ENCODE results near the gene KMT2D.
A peak's percentile ranks its signal among the peaks of the same experiment; 100 is the strongest.

KMT2D gene, protein sequence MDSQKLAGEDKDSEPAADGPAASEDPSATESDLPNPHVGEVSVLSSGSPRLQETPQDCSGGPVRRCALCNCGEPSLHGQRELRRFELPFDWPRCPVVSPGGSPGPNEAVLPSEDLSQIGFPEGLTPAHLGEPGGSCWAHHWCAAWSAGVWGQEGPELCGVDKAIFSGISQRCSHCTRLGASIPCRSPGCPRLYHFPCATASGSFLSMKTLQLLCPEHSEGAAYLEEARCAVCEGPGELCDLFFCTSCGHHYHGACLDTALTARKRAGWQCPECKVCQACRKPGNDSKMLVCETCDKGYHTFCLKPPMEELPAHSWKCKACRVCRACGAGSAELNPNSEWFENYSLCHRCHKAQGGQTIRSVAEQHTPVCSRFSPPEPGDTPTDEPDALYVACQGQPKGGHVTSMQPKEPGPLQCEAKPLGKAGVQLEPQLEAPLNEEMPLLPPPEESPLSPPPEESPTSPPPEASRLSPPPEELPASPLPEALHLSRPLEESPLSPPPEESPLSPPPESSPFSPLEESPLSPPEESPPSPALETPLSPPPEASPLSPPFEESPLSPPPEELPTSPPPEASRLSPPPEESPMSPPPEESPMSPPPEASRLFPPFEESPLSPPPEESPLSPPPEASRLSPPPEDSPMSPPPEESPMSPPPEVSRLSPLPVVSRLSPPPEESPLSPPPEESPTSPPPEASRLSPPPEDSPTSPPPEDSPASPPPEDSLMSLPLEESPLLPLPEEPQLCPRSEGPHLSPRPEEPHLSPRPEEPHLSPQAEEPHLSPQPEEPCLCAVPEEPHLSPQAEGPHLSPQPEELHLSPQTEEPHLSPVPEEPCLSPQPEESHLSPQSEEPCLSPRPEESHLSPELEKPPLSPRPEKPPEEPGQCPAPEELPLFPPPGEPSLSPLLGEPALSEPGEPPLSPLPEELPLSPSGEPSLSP (N-terminal part only)

DNA sequence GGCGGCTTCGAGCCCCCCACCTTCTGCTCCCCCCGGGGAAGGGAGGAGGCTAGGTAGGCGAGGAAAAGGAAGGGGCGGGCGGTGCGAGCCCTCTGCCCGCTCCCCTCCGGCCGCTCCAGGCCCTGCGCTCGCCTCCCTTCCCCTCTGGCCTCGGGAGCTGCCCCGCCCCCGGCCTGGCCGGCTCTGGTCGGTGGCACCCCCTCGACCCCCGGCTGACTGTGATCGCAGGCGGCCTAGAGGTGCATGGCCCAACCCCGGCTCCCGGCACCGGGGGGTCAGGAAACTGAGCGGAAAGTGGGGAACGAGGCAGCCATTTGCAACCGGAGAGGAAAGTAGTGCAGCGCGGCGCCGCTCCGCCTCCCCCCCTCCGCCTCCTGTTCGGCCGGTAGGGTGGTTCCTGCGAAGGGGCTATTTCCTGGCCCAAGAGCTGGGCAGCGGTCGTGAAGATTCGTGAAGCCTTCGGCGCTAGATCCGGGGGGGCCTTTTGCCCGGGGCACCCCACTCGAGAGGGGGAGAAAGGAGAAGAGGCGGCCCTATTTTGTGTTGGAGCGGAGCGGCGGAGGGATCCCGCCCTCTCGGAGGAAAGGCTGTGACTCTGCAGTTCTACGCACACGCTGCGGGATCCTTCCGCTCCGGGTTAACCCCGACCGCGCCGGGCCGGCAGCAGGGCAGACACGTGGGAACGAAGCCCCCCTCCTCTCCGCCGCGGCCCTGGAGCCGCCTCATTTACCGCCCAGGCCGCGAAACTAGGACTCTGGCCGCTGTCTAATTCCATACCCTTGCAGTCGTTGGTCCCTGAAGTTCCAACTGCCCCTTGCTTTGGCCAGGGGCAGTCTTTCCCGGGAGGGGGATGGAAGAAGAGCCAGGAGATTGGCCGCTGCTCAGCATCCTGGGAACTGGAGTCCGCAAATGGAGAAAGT lies at the start of gene KMT2D:
Gene KMT2D, minus strand, starts transcription at position 558 of the 920 bp plus-strand sequence. CDS start 5,470 bp downstream, outside the sequence.
- peak within 1 kb of the TSS; percentile 87 to 90 for H3K4me3 ChIP-seq (replicated peaks in 1 of 2; ENCODE audit: low read depth in 2 of 2, low read length in 2 of 2)
- TF ChIP-seq, protein P1, sequence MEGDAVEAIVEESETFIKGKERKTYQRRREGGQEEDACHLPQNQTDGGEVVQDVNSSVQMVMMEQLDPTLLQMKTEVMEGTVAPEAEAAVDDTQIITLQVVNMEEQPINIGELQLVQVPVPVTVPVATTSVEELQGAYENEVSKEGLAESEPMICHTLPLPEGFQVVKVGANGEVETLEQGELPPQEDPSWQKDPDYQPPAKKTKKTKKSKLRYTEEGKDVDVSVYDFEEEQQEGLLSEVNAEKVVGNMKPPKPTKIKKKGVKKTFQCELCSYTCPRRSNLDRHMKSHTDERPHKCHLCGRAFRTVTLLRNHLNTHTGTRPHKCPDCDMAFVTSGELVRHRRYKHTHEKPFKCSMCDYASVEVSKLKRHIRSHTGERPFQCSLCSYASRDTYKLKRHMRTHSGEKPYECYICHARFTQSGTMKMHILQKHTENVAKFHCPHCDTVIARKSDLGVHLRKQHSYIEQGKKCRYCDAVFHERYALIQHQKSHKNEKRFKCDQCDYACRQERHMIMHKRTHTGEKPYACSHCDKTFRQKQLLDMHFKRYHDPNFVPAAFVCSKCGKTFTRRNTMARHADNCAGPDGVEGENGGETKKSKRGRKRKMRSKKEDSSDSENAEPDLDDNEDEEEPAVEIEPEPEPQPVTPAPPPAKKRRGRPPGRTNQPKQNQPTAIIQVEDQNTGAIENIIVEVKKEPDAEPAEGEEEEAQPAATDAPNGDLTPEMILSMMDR (IDR thresholded peaks at IDR 0.05; ENCODE audit: low read depth, low read length) = peak; percentile 36
- DNase-seq (ENCODE audit: low read depth in 2 of 2) = peak; percentile 97 to 98

DNA sequence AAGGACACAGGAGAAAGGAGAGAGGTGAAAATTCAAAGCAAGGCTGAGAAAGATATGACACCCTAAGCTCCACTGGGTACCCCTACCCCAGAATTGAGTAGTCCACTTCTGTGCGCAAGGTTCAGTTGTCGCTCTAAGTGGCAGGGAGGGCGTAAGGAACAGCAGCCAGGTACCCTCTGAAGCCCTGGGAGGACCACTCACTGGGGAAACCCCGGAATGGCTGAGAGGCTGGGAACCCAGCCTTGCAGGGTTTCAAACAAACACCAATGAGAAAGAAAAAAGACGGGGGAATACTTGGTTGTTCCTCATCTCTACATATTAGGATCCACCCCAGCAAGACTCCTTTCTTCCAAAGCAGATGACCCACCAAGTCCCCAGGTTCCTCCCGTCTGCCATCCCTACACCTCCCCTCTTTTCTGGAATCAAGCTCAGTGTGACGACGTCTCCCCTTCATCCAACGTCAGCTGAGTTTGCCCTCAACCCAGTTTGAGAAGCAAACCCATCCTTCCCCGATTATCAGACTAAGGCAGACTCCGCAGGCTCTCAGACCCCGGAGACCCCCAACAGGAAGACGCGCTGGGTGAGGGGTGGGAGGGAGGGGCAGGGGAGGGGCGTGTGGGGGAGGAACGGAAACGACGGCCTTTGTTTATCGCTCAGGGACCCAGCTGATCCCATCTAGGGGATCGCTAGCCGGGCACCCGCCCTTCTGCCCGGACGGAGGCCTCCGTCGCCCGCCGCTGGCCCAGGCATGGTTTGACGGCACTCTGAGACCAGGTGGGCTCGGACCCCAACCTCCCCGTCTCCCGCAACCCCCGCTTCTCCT lies 49.3 kb upstream of the KMT2D start:
- peak overlapping the region; percentile 93 to 95 for H3K4me3 ChIP-seq (replicated peaks in 1 of 2; ENCODE audit: low read depth in 2 of 2, low read length in 2 of 2)
- TF ChIP-seq, protein P1 (IDR thresholded peaks at IDR 0.05; ENCODE audit: low read depth, low read length) = no peak
- no peak for DNase-seq (ENCODE audit: low read depth in 2 of 2)

DNA sequence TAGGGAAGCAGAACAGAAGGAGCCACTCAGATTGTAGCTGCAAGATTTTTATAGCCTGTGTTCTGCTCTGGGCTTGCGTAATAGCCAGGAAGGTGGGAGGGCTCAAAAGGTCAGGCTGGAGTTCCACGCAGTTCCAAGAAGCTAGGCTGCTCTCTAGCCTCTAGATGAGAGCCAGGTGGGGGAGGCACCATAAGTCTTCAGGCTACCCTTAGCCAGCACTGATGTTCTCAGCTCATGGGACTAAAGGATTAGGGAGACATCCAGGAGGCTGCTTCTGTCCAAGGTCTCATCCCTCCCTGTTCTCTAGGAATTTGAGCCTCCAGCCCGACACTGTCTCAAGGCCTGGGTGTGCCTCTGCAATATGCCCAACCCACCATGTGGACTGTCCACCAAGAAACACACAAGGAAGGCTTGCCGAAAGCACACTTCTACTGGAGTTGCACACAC lies 48.4 kb upstream of the KMT2D start:
- H3K4me3 ChIP-seq (replicated peaks in 1 of 2; ENCODE audit: low read depth in 2 of 2, low read length in 2 of 2) = peak overlapping the region; percentile 93 to 95
- peak; percentile 58 to 70 for DNase-seq (ENCODE audit: low read depth in 2 of 2)
- TF ChIP-seq, protein P1 (IDR thresholded peaks at IDR 0.05; ENCODE audit: low read depth, low read length) = no peak

- H3K4me3 ChIP-seq (replicated peaks in 1 of 2; ENCODE audit: low read depth in 2 of 2, low read length in 2 of 2) = no peak overlapping the region
- TF ChIP-seq, protein P1 (IDR thresholded peaks at IDR 0.05; ENCODE audit: low read depth, low read length) = no peak
- DNase-seq (ENCODE audit: low read depth in 2 of 2) = peak; percentile 55 to 80
These were observed 45.0 kb upstream of the KMT2D start for GRCh38 chr12:49105504-49106084.

GRCh38 chr12:49104822-49105221 lies 44.2 kb upstream of the KMT2D start:
- TF ChIP-seq, protein P1 (IDR thresholded peaks at IDR 0.05; ENCODE audit: low read depth, low read length) = no peak
- H3K4me3 ChIP-seq (replicated peaks in 1 of 2; ENCODE audit: low read depth in 2 of 2, low read length in 2 of 2) = no peak overlapping the region

More at GRCh38 chr12:49104822-49105221, 44.2 kb upstream of the KMT2D start:
- DNase-seq (ENCODE audit: low read depth in 2 of 2) = no peak
